ENCODE results near the gene LRFN2. TPM values are rescaled to one million over a fixed set of nuclear protein-coding genes. Genes with fewer than 3 reads are reported as not detected.

LRFN2 gene
- polyA plus RNA-seq, 1 donor from 2014 or later: 14.8 TPM

GRCh38 chr6:40573221-40573620 is 13.9 kb downstream of the LRFN2 start:
- Histone ChIP-seq H3K79me2 (replicated peaks; ENCODE audit: insufficient read depth, low read length) (no peaks in the 10 kb centered on the region), H2AFZ (ENCODE audit: low read depth, low read length) (no peak overlapping the region), H3K4me3 (ENCODE audit: low read length) (no peak overlapping the region), H3K9ac (ENCODE audit: low read length) (no peak overlapping the region), H3K27ac (ENCODE audit: low read length) (no peak overlapping the region), H3K36me3 (ENCODE audit: insufficient read depth, low read length) (no peaks in the 10 kb centered on the region), H3K9me3 (ENCODE audit: low read length) (no peaks in the 10 kb centered on the region), H3K27me3 (ENCODE audit: insufficient read depth, low read depth, low read length) (no peaks in the 10 kb centered on the region), H3F3A (ENCODE audit: insufficient read depth, low read length, poor library complexity, severe bottlenecking) (no peaks in the 10 kb centered on the region), H3K4me2 (ENCODE audit: low read length) (no peak overlapping the region), H4K20me1 (ENCODE audit: insufficient read depth) (peaks cover 9% of the 10 kb centered on the region), H3K9me2 (ENCODE audit: insufficient read depth, low read length) (no peaks in the 10 kb centered on the region)
- no peak for TF ChIP-seq CTCF (IDR thresholded peaks at IDR 0.05; ENCODE audit: poor library complexity, severe bottlenecking)
- TF ChIP-seq MXI1 (conservative IDR thresholded peaks at IDR 0.05; ENCODE audit: poor library complexity, severe bottlenecking): no peak
- no peak for TF ChIP-seq SMC3 (conservative IDR thresholded peaks at IDR 0.05; ENCODE audit: poor library complexity)
- TF ChIP-seq RAD21 (conservative IDR thresholded peaks at IDR 0.05): no peak
- TF ChIP-seq, protein P1, sequence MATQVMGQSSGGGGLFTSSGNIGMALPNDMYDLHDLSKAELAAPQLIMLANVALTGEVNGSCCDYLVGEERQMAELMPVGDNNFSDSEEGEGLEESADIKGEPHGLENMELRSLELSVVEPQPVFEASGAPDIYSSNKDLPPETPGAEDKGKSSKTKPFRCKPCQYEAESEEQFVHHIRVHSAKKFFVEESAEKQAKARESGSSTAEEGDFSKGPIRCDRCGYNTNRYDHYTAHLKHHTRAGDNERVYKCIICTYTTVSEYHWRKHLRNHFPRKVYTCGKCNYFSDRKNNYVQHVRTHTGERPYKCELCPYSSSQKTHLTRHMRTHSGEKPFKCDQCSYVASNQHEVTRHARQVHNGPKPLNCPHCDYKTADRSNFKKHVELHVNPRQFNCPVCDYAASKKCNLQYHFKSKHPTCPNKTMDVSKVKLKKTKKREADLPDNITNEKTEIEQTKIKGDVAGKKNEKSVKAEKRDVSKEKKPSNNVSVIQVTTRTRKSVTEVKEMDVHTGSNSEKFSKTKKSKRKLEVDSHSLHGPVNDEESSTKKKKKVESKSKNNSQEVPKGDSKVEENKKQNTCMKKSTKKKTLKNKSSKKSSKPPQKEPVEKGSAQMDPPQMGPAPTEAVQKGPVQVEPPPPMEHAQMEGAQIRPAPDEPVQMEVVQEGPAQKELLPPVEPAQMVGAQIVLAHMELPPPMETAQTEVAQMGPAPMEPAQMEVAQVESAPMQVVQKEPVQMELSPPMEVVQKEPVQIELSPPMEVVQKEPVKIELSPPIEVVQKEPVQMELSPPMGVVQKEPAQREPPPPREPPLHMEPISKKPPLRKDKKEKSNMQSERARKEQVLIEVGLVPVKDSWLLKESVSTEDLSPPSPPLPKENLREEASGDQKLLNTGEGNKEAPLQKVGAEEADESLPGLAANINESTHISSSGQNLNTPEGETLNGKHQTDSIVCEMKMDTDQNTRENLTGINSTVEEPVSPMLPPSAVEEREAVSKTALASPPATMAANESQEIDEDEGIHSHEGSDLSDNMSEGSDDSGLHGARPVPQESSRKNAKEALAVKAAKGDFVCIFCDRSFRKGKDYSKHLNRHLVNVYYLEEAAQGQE (IDR thresholded peaks at IDR 0.05; ENCODE audit: borderline replicate concordance): no peak
- no peak for TF ChIP-seq TAF1 (IDR thresholded peaks at IDR 0.05; ENCODE audit: low read depth)
- TF ChIP-seq EP300 (conservative IDR thresholded peaks at IDR 0.05; ENCODE audit: poor library complexity, severe bottlenecking): no peak
- no peak for TF ChIP-seq POLR2AphosphoS5 (IDR thresholded peaks at IDR 0.05)
- TF ChIP-seq EZH2 (IDR thresholded peaks at IDR 0.05; ENCODE audit: borderline replicate concordance, insufficient read depth, low read length, poor library complexity, severe bottlenecking): no peak

DNA sequence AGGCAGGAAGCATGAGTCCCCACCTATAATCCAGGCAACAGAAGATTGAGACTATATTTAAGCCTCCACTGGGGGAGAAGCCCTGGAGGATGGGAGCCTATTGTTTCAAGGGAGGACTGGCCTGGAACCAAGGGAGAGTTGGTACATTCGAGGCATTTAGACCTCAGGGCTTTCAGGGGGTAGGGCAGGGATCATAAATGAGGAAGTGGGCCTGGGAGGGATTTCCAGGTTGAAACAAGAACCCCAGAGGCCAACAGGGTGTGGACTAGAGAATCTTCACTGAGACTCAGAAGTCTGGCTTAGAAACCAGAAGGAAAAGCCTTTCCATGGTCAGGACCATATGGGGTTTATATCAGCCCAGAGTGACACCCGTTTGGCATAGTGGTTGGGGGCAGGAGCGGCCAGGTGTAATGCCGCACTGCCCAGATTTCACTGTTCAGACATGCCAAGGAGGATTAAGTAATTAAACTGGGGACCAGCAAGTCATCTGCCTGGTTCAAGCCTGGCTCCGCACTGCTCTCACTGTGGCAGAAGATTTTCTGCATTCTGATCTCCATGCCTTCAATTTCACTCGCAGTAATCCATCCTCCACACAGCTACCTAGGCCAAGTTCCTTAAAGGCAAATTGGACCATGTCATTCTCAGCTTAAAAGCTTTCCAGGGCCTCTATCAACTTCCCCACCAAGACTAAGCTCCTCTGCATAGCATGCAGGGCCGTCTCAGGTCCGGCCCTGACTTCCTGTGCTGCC is 17.8 kb downstream of the LRFN2 start:
- no peak overlapping the region for H3K9ac ChIP-seq (ENCODE audit: low read length)
- H3K36me3 ChIP-seq (ENCODE audit: insufficient read depth, low read length): no peaks in the 10 kb centered on the region
- TF ChIP-seq POLR2AphosphoS5 (IDR thresholded peaks at IDR 0.05) (no peak), EZH2 (IDR thresholded peaks at IDR 0.05; ENCODE audit: borderline replicate concordance, insufficient read depth, low read length, poor library complexity, severe bottlenecking) (no peak), CTCF (IDR thresholded peaks at IDR 0.05; ENCODE audit: poor library complexity, severe bottlenecking) (no peak), TAF1 (IDR thresholded peaks at IDR 0.05; ENCODE audit: low read depth) (no peak), EP300 (conservative IDR thresholded peaks at IDR 0.05; ENCODE audit: poor library complexity, severe bottlenecking) (no peak), MXI1 (conservative IDR thresholded peaks at IDR 0.05; ENCODE audit: poor library complexity, severe bottlenecking) (no peak), SMC3 (conservative IDR thresholded peaks at IDR 0.05; ENCODE audit: poor library complexity) (no peak), RAD21 (conservative IDR thresholded peaks at IDR 0.05) (no peak)
- TF ChIP-seq, protein P1 (IDR thresholded peaks at IDR 0.05; ENCODE audit: borderline replicate concordance): no peak
- no peaks in the 10 kb centered on the region for H3K9me3 ChIP-seq (ENCODE audit: low read length)
- H3K4me2 ChIP-seq (ENCODE audit: low read length): no peak overlapping the region
- H4K20me1 ChIP-seq (ENCODE audit: insufficient read depth): peaks cover 9% of the 10 kb centered on the region
- H3K4me3 ChIP-seq (ENCODE audit: low read length): no peak overlapping the region
- H3F3A ChIP-seq (ENCODE audit: insufficient read depth, low read length, poor library complexity, severe bottlenecking): no peaks in the 10 kb centered on the region
- no peaks in the 10 kb centered on the region for H3K9me2 ChIP-seq (ENCODE audit: insufficient read depth, low read length)
- no peak overlapping the region for H3K27ac ChIP-seq (ENCODE audit: low read length)
- no peaks in the 10 kb centered on the region for H3K27me3 ChIP-seq (ENCODE audit: insufficient read depth, low read depth, low read length)
- no peak overlapping the region for H2AFZ ChIP-seq (ENCODE audit: low read depth, low read length)
- H3K79me2 ChIP-seq (replicated peaks; ENCODE audit: insufficient read depth, low read length): no peaks in the 10 kb centered on the region

Data from neural cell (in vitro differentiated cells).